Gastroesophageal sphincter (tissue), 3 donors: Measurements from ENCODE around the gene ARNT2.

ENCODE experiments used
- POLR2A ChIP-seq, 2 donors: fragments of 450-650 bp; IDR thresholded peaks; one replicate each; pipeline ENCODE4 v1.6.1; 2017; ENCODE audit warnings: antibody characterized with exemption in 2 of 2, mild to moderate bottlenecking in 2 of 2, moderate library complexity in 1 of 2
- POLR2AphosphoS5 ChIP-seq: sonication (generic); formaldehyde crosslinking; IDR thresholded peaks from one replicate; pipeline ENCODE4 v1.6.1; 2017; ENCODE audit warnings: antibody characterized with exemption
- TF ChIP-seq, protein P1 (sequence below), 4 experiments: fragments of 200-600 bp in 2 of 4; fragments of 450-650 bp in 2 of 4; sonication (generic) in 1 of 4; IDR thresholded peaks; one replicate each; pipeline ENCODE4 v1.5.1; 2017 to 2019; ENCODE audit warnings: antibody characterized with exemption in 4 of 4, mild to moderate bottlenecking in 2 of 4, moderate library complexity in 2 of 4

DNA sequence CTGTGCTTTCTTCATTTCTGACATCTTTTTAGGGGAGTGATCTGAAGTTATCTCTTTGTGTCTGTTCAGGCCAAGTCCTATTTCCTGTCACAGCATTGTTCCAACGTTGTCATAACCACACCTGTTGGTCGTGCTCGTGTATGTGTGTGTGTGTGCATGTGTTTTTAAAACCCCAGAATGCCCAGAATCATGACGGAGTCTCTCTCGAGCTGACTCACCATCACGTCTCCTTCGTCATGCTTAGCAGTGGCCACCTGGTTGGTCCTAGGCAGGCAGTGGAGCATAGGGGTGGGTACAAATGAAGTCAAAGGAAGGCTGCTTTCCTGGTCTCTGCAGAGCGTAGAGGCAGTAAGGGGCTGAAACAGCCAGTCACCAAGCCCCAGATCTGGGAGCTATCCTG is 164.1 kb downstream of the ARNT2 start:
- TF ChIP-seq, protein P1, sequence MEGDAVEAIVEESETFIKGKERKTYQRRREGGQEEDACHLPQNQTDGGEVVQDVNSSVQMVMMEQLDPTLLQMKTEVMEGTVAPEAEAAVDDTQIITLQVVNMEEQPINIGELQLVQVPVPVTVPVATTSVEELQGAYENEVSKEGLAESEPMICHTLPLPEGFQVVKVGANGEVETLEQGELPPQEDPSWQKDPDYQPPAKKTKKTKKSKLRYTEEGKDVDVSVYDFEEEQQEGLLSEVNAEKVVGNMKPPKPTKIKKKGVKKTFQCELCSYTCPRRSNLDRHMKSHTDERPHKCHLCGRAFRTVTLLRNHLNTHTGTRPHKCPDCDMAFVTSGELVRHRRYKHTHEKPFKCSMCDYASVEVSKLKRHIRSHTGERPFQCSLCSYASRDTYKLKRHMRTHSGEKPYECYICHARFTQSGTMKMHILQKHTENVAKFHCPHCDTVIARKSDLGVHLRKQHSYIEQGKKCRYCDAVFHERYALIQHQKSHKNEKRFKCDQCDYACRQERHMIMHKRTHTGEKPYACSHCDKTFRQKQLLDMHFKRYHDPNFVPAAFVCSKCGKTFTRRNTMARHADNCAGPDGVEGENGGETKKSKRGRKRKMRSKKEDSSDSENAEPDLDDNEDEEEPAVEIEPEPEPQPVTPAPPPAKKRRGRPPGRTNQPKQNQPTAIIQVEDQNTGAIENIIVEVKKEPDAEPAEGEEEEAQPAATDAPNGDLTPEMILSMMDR (IDR thresholded peaks at IDR 0.05): no peak
- no peak for TF ChIP-seq POLR2A (IDR thresholded peaks at IDR 0.05)
- TF ChIP-seq POLR2AphosphoS5: no peak
